ENCODE data around the gene GRK2.

GRCh38 chr11:67254798-67255197 is 11.5 kb upstream of the GRK2 start:
- TF ChIP-seq POLR2A (IDR thresholded peaks at IDR 0.05) (no peak), POLR2AphosphoS5 (IDR thresholded peaks at IDR 0.05) (no peak)
- TF ChIP-seq, protein P1, sequence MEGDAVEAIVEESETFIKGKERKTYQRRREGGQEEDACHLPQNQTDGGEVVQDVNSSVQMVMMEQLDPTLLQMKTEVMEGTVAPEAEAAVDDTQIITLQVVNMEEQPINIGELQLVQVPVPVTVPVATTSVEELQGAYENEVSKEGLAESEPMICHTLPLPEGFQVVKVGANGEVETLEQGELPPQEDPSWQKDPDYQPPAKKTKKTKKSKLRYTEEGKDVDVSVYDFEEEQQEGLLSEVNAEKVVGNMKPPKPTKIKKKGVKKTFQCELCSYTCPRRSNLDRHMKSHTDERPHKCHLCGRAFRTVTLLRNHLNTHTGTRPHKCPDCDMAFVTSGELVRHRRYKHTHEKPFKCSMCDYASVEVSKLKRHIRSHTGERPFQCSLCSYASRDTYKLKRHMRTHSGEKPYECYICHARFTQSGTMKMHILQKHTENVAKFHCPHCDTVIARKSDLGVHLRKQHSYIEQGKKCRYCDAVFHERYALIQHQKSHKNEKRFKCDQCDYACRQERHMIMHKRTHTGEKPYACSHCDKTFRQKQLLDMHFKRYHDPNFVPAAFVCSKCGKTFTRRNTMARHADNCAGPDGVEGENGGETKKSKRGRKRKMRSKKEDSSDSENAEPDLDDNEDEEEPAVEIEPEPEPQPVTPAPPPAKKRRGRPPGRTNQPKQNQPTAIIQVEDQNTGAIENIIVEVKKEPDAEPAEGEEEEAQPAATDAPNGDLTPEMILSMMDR (IDR thresholded peaks at IDR 0.05): no peak
